Prostate gland (tissue), 2 donors: Measurements from ENCODE around the gene KRTAP7-1. TPM values are rescaled to one million over a fixed set of nuclear protein-coding genes. Genes with fewer than 3 reads are reported as not detected.

ENCODE experiments used
- DNase-seq: peaks from one replicate; pipeline ENCODE4 v3.0.0-alpha.2; 2019; ENCODE audit warnings: low spot score
- H3K27ac ChIP-seq, 2 donors: fragments of 200-600 bp; sonication (generic); 2 replicates each; pipeline ENCODE4 v1.5.1; 2017 to 2019
- H3K27me3 ChIP-seq: fragments of 200-600 bp; sonication (generic); replicated peaks from 2 replicates; pipeline ENCODE4 v1.5.1; 2019; ENCODE audit not compliant: insufficient read depth
- H3K36me3 ChIP-seq, 2 donors: fragments of 200-600 bp; sonication (generic); 1 replicate in 1 of 2; 2 replicates in 1 of 2; pipeline versions ENCODE4 v1.5.1 to v1.8.1; 2017 to 2019
- H3K4me1 ChIP-seq: fragments of 200-600 bp; sonication (generic); replicated peaks from 2 replicates; pipeline ENCODE4 v1.5.1; 2019
- H3K4me3 ChIP-seq, 2 donors: fragments of 200-600 bp; sonication (generic); 2 replicates each; pipeline ENCODE4 v1.5.1; 2017 to 2019
- H3K9me3 ChIP-seq: fragments of 200-600 bp; sonication (generic); 2 replicates; pipeline ENCODE4 v1.5.1; 2017
- CTCF ChIP-seq, 4 experiments: fragments of 200-600 bp in 2 of 4; fragments of 450-650 bp in 2 of 4; sonication (generic) in 2 of 4; IDR thresholded peaks; 1 replicate in 3 of 4; 2 replicates in 1 of 4; pipeline ENCODE4 v1.5.1; 2016 to 2019; ENCODE audit warnings: antibody characterized with exemption in 4 of 4, mild to moderate bottlenecking in 2 of 4, moderate library complexity in 2 of 4
- POLR2A ChIP-seq: fragments of 450-650 bp; IDR thresholded peaks from one replicate; pipeline ENCODE4 v1.6.1; 2016; ENCODE audit warnings: antibody characterized with exemption, mild to moderate bottlenecking
- POLR2AphosphoS5 ChIP-seq: sonication (generic); formaldehyde crosslinking; IDR thresholded peaks from one replicate; pipeline ENCODE4 v1.6.1; 2017; ENCODE audit warnings: antibody characterized with exemption
- WGBS: methylation state at CpG from one replicate; pipeline ENCODE4 v1.1.5; 2018; 5-methylcytosine and 5-hydroxymethylcytosine counted together
- intact Hi-C: fragments of 100-400 bp; cut with DNase I; formaldehyde crosslinking; loops from one replicate; pipeline ENCODE4 v1.14.2; 2022
- total RNA-seq, 2 donors: library from RNA; depleted of rRNA; stranded (reverse); fragments of >200 nt; gene quantifications; one replicate each; pipeline ENCODE4 v1.1.0, GENCODE V29; 2016

Gene KRTAP7-1
- total RNA-seq, result not detected

DNA sequence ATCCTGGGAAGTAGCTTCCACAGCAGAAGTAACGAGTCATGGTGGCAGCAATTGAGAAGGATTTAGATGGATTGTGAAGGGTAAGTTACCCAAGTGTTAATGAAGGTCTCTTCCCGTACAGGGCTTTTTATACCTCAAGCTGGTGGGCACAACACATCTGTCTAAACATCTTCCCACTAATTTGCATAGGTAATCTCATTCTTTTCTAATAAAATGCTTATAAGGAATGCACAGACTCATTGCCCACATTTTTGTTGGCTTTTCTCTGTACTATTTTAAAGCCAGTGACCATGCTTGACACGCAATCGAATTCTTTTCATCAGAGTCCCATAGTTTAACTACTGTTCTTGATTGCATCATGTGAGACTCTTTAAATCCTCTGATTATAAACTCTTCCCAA, at the start of gene KRTAP7-1:
KRTAP7-1 (minus strand) TSS at position 101 of the 400 bp plus-strand sequence; CDS start at position 40, 61 bp downstream.
- Histone ChIP-seq H3K27me3 (no peaks in the 10 kb centered on the region), H3K9me3 (no peaks in the 10 kb centered on the region), H3K27ac (no peak within 1 kb of the TSS), H3K4me1 (no peaks in the 10 kb centered on the region), H3K36me3 (no peaks in the 10 kb centered on the region), H3K4me3 (no peak within 1 kb of the TSS)
- DNase-seq, result no peak
- WGBS, result 68% methylated on average over 4 of the region's 4 CpGs
- no peak for TF ChIP-seq CTCF (IDR thresholded peaks at IDR 0.05)
- TF ChIP-seq POLR2AphosphoS5, result no peak
- no peak for TF ChIP-seq POLR2A
- intact Hi-C loops, result no loop called here

- DNase-seq, result no peak
- H3K9me3 ChIP-seq, result no peaks in the 10 kb centered on the region
- H3K36me3 ChIP-seq, result no peaks in the 10 kb centered on the region
- intact Hi-C loops, result no loop called here
- H3K4me1 ChIP-seq, result no peaks in the 10 kb centered on the region
- no peak overlapping the region for H3K27ac ChIP-seq
- H3K4me3 ChIP-seq, result no peak overlapping the region
- WGBS, result 58% methylated on average over 2 of the region's 2 CpGs
- no peaks in the 10 kb centered on the region for H3K27me3 ChIP-seq
- no peak for TF ChIP-seq CTCF (IDR thresholded peaks at IDR 0.05)
- TF ChIP-seq POLR2A, result no peak
- TF ChIP-seq POLR2AphosphoS5, result no peak
These were observed 45.0 kb upstream of the KRTAP7-1 start for GRCh38 chr21:30874526-30874925.

- no peak for DNase-seq
- H3K9me3 ChIP-seq, result no peaks in the 10 kb centered on the region
- no peaks in the 10 kb centered on the region for H3K27me3 ChIP-seq
- 89% methylated on average over 9 of the region's 9 CpGs for WGBS
- H3K36me3 ChIP-seq, result no peaks in the 10 kb centered on the region
- no peak overlapping the region for H3K27ac ChIP-seq
- H3K4me3 ChIP-seq, result no peak overlapping the region
- intact Hi-C loops, result no loop called here
- TF ChIP-seq POLR2A (no peak), CTCF (IDR thresholded peaks at IDR 0.05) (no peak), POLR2AphosphoS5 (no peak)
- no peaks in the 10 kb centered on the region for H3K4me1 ChIP-seq
These were observed 18.3 kb upstream of the KRTAP7-1 start for GRCh38 chr21:30847627-30848500.

- no peak for DNase-seq
- Histone ChIP-seq H3K4me3 (no peak overlapping the region), H3K9me3 (no peaks in the 10 kb centered on the region), H3K27me3 (no peaks in the 10 kb centered on the region), H3K36me3 (no peaks in the 10 kb centered on the region), H3K27ac (no peak overlapping the region), H3K4me1 (no peaks in the 10 kb centered on the region)
- intact Hi-C loops, result no loop called here
- TF ChIP-seq CTCF (IDR thresholded peaks at IDR 0.05) (no peak), POLR2A (no peak), POLR2AphosphoS5 (no peak)
These were observed 13.4 kb upstream of the KRTAP7-1 start for GRCh38 chr21:30842990-30843389.

- TF ChIP-seq CTCF (IDR thresholded peaks at IDR 0.05), result no peak
- TF ChIP-seq POLR2AphosphoS5, result no peak
- TF ChIP-seq POLR2A, result no peak
- WGBS, result 43% methylated on average over 5 of the region's 5 CpGs
These were observed 9.7 kb upstream of the KRTAP7-1 start for GRCh38 chr21:30839304-30839703.

More at GRCh38 chr21:30839304-30839703, 9.7 kb upstream of the KRTAP7-1 start:
- Histone ChIP-seq H3K36me3 (no peaks in the 10 kb centered on the region), H3K27ac (no peak overlapping the region), H3K27me3 (no peaks in the 10 kb centered on the region), H3K9me3 (no peaks in the 10 kb centered on the region), H3K4me1 (no peaks in the 10 kb centered on the region), H3K4me3 (no peak overlapping the region)
- intact Hi-C loops, result no loop called here
- no peak for DNase-seq
